NCI-H128 (cell line): ENCODE results near the gene KLHL8.

Experiments used
- DNase-seq: peaks from one replicate; lab custom pipeline; 2025; ENCODE audit not compliant: unreplicated experiment; lab: John Stamatoyannopoulos, UW

KLHL8 gene

DNA sequence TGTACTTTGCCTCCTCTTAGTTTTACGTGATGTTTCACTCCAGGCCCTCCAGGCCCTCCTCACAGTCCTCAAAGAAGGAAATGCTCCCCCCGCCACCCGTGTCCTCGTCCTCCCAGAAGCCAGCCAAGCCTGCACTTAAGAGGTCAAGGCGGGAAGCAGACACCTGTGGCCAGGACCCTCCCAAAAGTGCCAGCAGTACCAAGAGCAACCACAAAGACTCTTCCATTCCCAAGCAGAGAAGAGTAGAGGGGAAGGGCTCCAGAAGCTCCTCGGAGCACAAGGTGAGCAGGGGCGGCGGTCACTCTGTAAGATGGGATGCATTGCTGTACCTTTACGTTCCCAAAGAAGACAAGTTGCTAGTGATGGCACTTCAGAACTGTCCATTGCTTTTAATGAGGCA, 94.4 kb downstream of the KLHL8 start:
- no peak for DNase-seq

- no peak for DNase-seq
Observed at GRCh38 chr4:87122252-87122651, 98.2 kb downstream of the KLHL8 start.

- no peak for DNase-seq
Observed at GRCh38 chr4:87121341-87122065, 98.9 kb downstream of the KLHL8 start.

DNA sequence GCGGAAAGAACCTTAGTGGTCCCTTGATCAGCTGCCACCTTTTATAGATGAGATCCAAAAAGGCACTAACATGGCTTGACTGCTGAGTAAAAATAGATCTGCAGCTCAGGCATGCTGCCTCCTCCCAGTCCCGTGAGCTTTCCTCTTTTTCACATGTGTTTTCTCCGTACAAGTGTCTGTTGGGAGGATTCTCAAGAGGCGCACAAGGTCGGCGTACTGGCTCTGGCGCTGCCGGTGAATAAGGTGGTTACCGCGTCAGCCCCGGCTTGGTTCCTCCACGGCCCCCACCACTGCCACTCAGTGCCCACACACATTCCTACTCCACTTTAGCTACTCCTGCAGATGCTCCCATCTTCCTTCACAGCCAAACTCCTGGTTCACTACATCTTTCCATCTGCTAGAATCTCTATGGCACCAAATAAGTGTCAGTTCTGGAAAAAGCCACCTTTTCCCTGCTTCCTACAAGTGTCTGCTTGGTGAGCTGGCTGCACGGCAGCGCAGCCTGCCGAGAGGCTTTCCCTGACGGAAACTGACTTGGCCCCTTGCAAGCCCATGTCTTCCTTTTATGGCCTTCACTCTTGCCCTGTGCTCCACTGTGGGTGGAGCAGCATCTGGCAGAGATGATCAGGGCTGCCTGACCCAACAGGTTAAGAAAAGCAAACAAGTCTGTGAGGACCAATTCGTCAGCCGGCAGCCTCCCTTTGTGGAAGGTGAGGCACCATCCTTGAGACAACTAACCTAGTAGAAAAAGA, 99.8 kb downstream of the KLHL8 start:
- DNase-seq = no peak

DNA sequence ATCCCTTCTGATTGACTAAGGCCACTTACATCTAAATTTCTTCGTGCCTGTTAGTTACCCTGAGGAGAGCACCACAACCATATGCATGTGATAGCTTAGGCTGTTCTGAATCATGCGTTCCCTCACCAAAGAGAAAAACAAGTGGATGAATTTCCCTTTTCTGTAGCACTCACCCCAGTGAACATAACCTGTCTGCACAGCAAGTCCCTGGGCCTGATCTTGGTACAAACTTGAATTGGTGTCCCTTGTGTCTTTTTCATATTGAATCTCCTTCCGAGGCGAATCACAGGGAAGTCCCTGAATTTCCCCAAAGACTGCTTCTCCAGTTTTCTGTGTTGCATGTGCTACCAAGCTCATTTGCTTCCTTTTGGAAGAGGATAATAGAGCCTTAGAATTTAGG, 100.4 kb downstream of the KLHL8 start:
- no peak for DNase-seq

GRCh38 chr4:87118826-87119225, 101.6 kb downstream of the KLHL8 start:
- no peak for DNase-seq

- no peak for DNase-seq
Observed at GRCh38 chr4:87118421-87118820, 102.0 kb downstream of the KLHL8 start.

GRCh38 chr4:87117732-87118075, 102.7 kb downstream of the KLHL8 start:
- no peak for DNase-seq

DNA sequence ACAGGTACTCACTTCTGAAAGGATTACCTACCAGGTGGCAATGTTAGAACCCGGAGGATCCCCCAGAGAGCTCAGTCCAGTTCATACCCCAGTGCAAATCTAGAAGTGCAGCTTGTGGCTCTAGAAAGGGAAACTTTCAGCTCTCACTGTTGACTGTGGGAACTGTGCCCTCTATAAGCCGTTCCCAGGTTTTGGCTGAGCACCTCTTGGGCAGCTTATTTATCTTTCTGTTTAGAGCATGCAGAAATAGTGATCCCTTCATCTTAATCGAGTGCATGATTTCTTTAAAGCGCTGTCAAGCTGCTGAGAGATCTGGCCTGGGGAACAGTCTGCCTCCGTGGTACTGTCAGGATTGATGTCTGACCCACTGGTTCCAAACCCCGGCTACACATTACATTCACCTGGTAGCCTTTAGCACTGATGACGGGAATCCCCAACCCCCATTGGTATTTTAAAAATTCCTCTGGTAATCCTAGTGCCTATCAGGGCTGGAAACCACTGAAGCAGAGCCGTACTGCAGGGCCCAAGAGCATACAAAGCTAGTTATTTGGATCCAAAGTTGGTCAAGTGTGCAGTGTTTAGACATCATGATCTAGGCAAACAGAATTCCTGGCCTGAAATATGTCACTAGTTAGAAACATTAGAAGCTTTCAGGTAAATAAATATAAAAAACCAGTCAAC, 103.2 kb downstream of the KLHL8 start:
- DNase-seq = no peak

DNA sequence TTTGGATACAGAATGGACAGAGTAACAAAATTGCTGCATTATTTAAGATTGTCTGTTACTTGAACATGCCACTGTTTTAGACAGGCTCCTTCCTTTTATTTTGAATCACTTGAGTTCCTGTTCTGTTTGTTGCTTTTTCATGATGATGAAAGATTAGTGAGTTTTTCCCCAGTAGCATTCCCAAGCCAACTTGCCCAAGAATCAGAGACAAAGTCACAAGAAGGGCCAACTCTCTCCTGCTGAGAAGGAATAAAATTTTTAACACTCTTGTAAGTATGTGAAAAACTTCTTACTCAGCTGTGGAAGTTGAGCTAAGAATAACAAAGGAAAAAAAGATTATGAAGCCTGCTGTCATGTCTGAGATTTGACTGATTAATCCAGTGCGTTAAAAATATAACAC, 104.2 kb downstream of the KLHL8 start:
- DNase-seq = no peak

GRCh38 chr4:87114245-87115062, 106.0 kb downstream of the KLHL8 start:
- DNase-seq = no peak

DNA sequence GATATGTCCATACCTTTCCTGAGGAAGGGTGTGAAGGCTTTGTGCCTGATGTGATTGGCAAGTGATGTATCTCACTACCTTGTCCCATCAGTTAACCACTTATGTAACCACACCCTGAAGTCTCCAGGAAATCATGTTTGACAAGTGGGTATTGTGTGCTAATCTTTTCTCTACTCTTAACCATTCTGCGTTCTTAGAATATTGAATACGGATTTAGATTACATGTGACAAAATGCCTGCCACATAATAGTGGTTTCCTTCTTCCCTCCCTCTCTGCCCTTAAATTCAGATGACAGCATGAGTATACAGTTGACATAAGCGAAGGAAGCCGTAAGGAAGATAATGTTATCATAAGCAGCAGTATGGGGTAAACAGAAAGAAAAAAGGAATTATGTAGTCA, 108.4 kb downstream of the KLHL8 start:
- no peak for DNase-seq
